Small intestine (tissue), 7 donors: ENCODE data around the gene EFHD1. TPM values are rescaled to one million over a fixed set of nuclear protein-coding genes. Genes with fewer than 3 reads are reported as not detected.

ENCODE experiments used
- DNase-seq, 2 donors: peaks; one replicate each; pipeline versions ENCODE4 v3.0.0 to v3.0.0-alpha.2; 2013
- FAIRE-seq: peaks from 2 replicates; lab custom pipeline; 2012; peaks lifted over from hg19 to GRCh38; lab: Jason Lieb, UNC
- H3K27ac ChIP-seq, 3 donors: one replicate each; pipeline ENCODE4 v1.5.1; 2013; ENCODE audit warnings: low read length in 2 of 3, mild to moderate bottlenecking in 2 of 3, control low read depth in 1 of 3, inconsistent platforms in 1 of 3, low read depth in 1 of 3, moderate library complexity in 1 of 3
- H3K27me3 ChIP-seq, 3 donors: one replicate each; pipeline ENCODE4 v1.6.1; 2013; ENCODE audit warnings: low read length in 3 of 3, inconsistent platforms in 1 of 3; ENCODE audit not compliant: control insufficient read depth in 3 of 3, insufficient read depth in 3 of 3
- H3K36me3 ChIP-seq, 3 donors: one replicate each; pipeline ENCODE4 v1.6.1; 2013; ENCODE audit warnings: low read length in 3 of 3, inconsistent platforms in 1 of 3, low read depth in 1 of 3, mild to moderate bottlenecking in 1 of 3, moderate library complexity in 1 of 3; ENCODE audit not compliant: control insufficient read depth in 3 of 3, insufficient read depth in 2 of 3
- H3K4me1 ChIP-seq, 3 donors: one replicate each; pipeline ENCODE4 v1.6.1; 2013; ENCODE audit warnings: low read length in 2 of 3, inconsistent platforms in 1 of 3, low read depth in 1 of 3, mild to moderate bottlenecking in 1 of 3, moderate library complexity in 1 of 3; ENCODE audit not compliant: control insufficient read depth in 3 of 3, insufficient read depth in 2 of 3
- H3K4me3 ChIP-seq, 3 donors: one replicate each; pipeline ENCODE4 v1.5.1; 2013; ENCODE audit warnings: low read length in 3 of 3, control low read depth in 1 of 3, inconsistent platforms in 1 of 3, low read depth in 1 of 3, mild to moderate bottlenecking in 1 of 3, moderate library complexity in 1 of 3
- H3K9me3 ChIP-seq, 2 donors: one replicate each; pipeline ENCODE4 v1.6.1; 2013; ENCODE audit warnings: low read depth in 1 of 2, low read length in 1 of 2; ENCODE audit not compliant: control insufficient read depth in 2 of 2, insufficient read depth in 1 of 2
- WGBS, 3 donors: extraction: QIAGEN DNeasy Blood & Tissue Kit; methylation state at CpG; one replicate each; pipeline ENCODE4 v1.1.7; 2013; 5-methylcytosine and 5-hydroxymethylcytosine counted together
- polyA plus RNA-seq, 4 donors: library from polyadenylated mRNA; stranded (reverse) in 3 of 4; unstranded in 1 of 4; fragments of 200-250 nt in 3 of 4; fragments of 120-200 nt in 1 of 4; gene quantifications; one replicate each; pipeline versions ENCODE4 v1.2.1 to v1.2.3, GENCODE V29; 2013
- donor health status: healthy with polysubstance abuse.
- donor health status: control.
- donor health status: control.
- donor health status: Bipolar disorder and iron deficiency.
- donor health status: healthy.

EFHD1 gene
- polyA plus RNA-seq, 4 donors: 0.45 to 8.5 (median 4.1) TPM

DNA sequence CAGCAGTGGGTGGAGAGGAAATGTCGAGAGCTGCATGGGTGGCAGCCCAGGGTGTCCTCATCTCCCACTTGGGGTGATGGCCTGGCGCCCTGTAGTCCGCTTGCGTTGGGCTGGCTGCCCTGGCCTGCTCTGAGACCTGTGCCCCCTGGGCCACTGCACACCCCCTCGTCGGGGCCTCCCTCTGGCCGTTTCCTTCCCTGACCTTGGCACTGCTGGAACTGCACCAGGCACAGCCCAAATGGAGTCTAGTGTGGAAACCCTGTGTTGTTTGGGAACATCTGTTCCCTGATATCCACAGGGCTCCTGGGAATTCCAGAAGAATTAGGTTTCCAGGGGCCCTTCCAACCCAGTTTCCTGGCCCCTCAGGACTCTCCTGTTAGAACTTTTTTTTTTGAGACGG lies 13.9 kb downstream of the EFHD1 start:
- Histone ChIP-seq H3K27me3 (no peaks in the 10 kb centered on the region), H3K4me3 (no peak overlapping the region), H3K27ac (no peak overlapping the region), H3K9me3 (no peaks in the 10 kb centered on the region), H3K36me3 (no peaks in the 10 kb centered on the region), H3K4me1 (no peaks in the 10 kb centered on the region)
- WGBS, 3 donors: 57 to 79% (median 66%) methylated on average over 7 to 8 of the region's 8 CpGs
- DNase-seq (no peak), FAIRE-seq (no peak)

DNA sequence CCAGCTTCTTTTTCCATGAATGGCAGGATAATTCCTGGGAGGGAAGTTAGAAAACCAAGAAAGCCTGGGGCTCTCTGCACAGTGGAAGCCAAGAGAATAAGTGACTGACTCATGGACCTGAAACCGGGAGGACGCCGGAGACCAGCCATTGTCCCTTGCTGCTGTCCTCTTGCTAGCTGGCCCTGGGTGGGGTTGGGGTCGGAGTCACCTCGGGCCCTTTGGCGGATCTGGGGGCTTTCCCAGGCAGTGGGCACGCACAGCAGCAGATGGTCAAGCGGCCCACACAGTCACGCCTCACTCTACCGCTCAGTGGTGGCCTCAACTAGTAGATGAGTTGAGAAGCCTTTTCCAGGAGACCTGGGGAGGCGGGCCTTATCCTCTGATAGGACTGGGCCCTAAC lies 15.6 kb downstream of the EFHD1 start:
- 91 to 96% (median 92%) methylated on average over 11 of the region's 11 CpGs for WGBS, 3 donors
- Histone ChIP-seq H3K4me3 (no peak overlapping the region), H3K27me3 (no peaks in the 10 kb centered on the region), H3K27ac (no peak overlapping the region), H3K4me1 (no peaks in the 10 kb centered on the region), H3K9me3 (no peaks in the 10 kb centered on the region), H3K36me3 (no peaks in the 10 kb centered on the region)
- DNase-seq: no peak
- FAIRE-seq: no peak

DNA sequence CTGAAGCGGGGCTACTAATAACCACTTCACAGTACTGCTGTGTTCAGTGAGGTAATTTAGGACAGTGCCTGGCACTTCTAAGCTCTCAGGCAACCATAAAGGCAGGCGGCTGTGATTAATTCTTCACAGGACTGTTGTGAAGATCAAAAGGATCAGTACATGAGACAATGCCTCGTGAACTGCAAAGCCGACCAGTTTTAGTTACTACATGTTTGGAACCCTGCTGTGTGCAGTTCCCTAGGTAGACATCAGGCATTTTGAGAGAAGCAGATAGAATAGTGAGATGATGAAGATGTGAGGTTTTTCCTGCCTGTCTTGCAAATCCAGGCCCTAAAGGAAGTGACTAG lies 19.1 kb downstream of the EFHD1 start:
- Histone ChIP-seq H3K27ac (no peak overlapping the region), H3K4me3 (no peak overlapping the region), H3K36me3 (no peaks in the 10 kb centered on the region), H3K9me3 (no peaks in the 10 kb centered on the region), H3K27me3 (no peaks in the 10 kb centered on the region), H3K4me1 (no peaks in the 10 kb centered on the region)
- 67 to 70% (median 69%) methylated on average over 4 of the region's 4 CpGs for WGBS, 3 donors
- FAIRE-seq (no peak), DNase-seq (no peak)

DNA sequence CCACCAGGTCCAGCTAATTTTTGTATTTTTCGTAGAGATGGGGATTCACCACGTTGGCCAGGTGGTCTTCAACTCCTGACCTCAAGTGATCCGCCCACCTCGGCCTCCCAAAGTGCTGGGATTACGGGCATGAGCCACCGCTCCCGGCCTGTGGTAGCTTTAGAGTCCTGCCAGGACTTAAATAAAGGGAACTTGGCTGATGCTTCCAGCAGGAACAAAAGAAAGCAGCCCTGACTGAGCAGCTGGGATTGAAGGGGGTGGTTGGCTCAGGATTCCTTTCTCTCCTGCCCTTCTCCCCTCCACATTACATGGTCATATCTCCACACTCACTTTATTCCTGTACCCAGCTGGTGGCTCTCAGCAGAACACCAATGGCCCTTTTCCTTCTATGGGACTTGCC lies 20.0 kb downstream of the EFHD1 start:
- H3K4me3 ChIP-seq: no peak overlapping the region
- no peak overlapping the region for H3K27ac ChIP-seq
- WGBS, 3 donors: 89 to 91% (median 91%) methylated on average over 7 of the region's 7 CpGs
- H3K9me3 ChIP-seq: no peaks in the 10 kb centered on the region
- H3K27me3 ChIP-seq: no peaks in the 10 kb centered on the region
- H3K4me1 ChIP-seq: no peaks in the 10 kb centered on the region
- H3K36me3 ChIP-seq: no peaks in the 10 kb centered on the region
- FAIRE-seq (no peak), DNase-seq (no peak)

DNA sequence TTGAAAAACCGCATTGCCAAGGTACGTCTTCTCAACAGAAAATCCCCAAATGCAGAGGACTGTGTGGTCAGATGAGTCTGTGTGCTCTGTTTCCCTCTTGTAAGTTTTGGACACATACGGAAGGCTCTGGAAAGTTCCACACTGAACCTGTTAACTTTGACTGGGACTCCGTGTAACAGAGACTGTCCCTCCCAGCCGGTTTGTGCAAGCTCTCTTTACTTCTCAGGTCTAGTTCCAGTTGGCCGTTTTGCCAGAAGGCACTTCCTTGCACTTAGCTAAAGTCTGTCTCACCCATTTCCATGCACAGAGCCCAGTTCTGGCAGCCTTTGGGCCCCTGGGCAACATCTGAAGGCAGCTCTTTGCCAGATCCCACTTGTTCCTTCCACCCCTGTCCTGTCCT lies 22.0 kb downstream of the EFHD1 start:
- Histone ChIP-seq H3K9me3 (no peaks in the 10 kb centered on the region), H3K36me3 (no peaks in the 10 kb centered on the region), H3K27me3 (no peaks in the 10 kb centered on the region), H3K4me1 (no peaks in the 10 kb centered on the region), H3K4me3 (no peak overlapping the region), H3K27ac (no peak overlapping the region)
- FAIRE-seq: no peak
- no peak for DNase-seq
- WGBS, 3 donors: 73 to 80% (median 79%) methylated on average over 6 of the region's 6 CpGs

DNA sequence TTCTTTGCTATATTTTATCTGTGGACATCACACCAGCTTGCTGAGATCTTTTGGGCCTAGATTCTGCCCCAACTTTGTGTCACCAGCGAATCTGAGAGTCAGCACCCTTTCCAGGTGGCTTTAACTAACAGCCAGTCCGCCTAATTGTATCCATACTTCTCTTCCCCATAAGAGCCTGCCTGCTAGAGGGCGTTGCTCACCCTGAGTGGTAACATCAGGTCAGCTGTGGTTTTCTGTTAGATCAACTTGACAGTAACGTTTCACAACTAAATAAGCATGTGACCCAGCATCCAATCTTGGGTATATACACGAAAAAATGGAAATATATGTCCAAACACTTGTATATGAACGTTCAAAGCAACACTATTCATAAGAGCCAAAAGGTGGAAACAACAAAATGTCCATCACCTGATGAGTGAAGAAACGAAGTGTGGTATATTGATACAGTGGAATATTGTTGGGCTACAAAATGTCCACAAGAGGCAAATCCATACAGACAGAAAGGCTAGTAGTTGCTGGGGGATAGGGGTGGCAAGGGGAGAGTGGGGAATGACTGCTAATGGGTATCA lies 24.9 kb downstream of the EFHD1 start:
- Histone ChIP-seq H3K9me3 (no peaks in the 10 kb centered on the region), H3K4me1 (no peaks in the 10 kb centered on the region), H3K4me3 (no peak overlapping the region), H3K36me3 (no peaks in the 10 kb centered on the region), H3K27me3 (no peaks in the 10 kb centered on the region), H3K27ac (no peak overlapping the region)
- FAIRE-seq (no peak), DNase-seq (no peak)
- WGBS, 3 donors: 46 to 55% (median 51%) methylated on average over 7 of the region's 7 CpGs

DNA sequence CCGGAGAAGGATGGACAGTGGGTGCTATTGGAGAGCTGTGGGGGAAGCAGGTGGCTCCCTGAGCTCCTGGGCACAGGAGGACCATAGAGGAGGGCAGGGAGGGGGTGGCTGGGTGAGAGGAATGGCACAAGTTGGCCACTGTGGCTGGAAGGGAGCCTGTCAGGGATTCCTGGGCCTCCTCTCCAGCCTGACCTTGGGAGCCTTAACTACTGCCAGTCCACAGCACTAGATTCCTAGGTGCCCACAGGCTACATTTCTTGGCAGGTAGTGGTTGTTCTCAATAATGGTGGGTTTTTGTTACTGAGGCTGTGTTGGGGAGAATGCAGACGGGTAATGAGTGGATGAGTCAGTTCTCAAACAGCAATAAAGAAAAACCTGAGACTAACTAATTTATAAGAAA lies 26.0 kb downstream of the EFHD1 start:
- H3K4me3 ChIP-seq: no peak overlapping the region
- 76 to 82% (median 80%) methylated on average over 2 of the region's 2 CpGs for WGBS, 3 donors
- H3K27me3 ChIP-seq: no peaks in the 10 kb centered on the region
- FAIRE-seq (no peak), DNase-seq (no peak)
- H3K9me3 ChIP-seq: no peaks in the 10 kb centered on the region
- H3K27ac ChIP-seq: no peak overlapping the region
- no peaks in the 10 kb centered on the region for H3K4me1 ChIP-seq
- H3K36me3 ChIP-seq: no peaks in the 10 kb centered on the region

DNA sequence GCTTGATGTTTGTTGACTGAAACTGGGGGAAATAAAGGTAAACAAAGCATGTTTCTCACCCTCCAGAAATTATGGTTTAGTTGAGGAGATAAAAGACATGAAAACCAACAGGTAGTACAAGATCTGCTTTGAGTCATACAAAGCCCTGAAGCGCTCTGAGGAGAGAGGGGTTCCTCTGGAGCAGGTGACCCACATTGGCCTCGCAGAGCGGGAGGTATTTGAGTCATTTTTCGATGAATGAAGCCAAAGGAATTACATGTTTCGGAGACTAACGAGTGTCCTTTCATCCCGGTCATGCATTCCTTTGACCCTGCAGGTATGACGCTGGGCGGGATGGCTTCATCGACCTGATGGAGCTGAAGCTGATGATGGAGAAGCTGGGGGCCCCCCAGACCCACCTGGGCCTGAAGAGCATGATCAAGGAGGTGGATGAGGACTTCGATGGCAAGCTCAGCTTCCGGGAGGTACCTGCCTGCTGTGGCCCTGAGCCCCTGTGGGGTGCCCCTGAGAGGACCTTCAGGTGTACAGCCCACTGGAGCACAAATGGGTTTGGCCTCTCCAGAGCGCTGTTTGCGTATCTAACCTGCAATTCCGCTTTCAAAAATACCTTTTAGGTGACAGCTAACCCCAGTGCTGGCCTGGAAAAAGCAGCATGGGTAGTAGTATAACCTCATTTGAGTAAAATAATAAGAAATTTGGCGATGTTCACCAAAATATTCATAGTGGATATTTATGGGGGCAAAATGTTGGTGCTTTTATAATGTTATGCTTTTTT lies 29.3 kb downstream of the EFHD1 start:
- Histone ChIP-seq H3K9me3 (no peaks in the 10 kb centered on the region), H3K4me3 (no peak overlapping the region), H3K27ac (no peak overlapping the region), H3K36me3 (no peaks in the 10 kb centered on the region), H3K27me3 (no peaks in the 10 kb centered on the region), H3K4me1 (no peaks in the 10 kb centered on the region)
- FAIRE-seq: no peak
- no peak for DNase-seq
- WGBS, 3 donors: 92 to 94% (median 93%) methylated on average over 16 of the region's 16 CpGs
